Breast epithelium (tissue), 4 donors: ENCODE measurements around the gene TOMM22. TPM values are rescaled to one million over a fixed set of nuclear protein-coding genes. Genes with fewer than 3 reads are reported as not detected.
A peak's percentile ranks its signal among the peaks of the same experiment; 100 is the strongest.

Experiments
- DNase-seq, 2 donors: peaks; one replicate each; pipeline ENCODE4 v3.0.0-alpha.2; 2019; ENCODE audit warnings: low spot score in 2 of 2
- H3K27ac ChIP-seq, 2 donors: fragments of 200-600 bp; sonication (generic) in 1 of 2; one replicate each; pipeline ENCODE4 v1.5.1; 2016 to 2019; ENCODE audit warnings: mild to moderate bottlenecking in 1 of 2
- H3K27me3 ChIP-seq, 2 donors: fragments of 200-600 bp; sonication (generic) in 1 of 2; one replicate each; pipeline versions ENCODE4 v1.5.1 to v1.6.0; 2017 to 2019; ENCODE audit warnings: control low read depth in 1 of 2, mild to moderate bottlenecking in 1 of 2
- H3K36me3 ChIP-seq: fragments of 200-600 bp; one replicate; pipeline ENCODE4 v1.5.1; 2019
- H3K4me1 ChIP-seq, 2 donors: fragments of 200-600 bp; sonication (generic); one replicate each; pipeline ENCODE4 v1.5.1; 2016 to 2019; ENCODE audit warnings: control low read depth in 1 of 2
- H3K4me3 ChIP-seq, 3 donors: fragments of 200-600 bp; sonication (generic); 1 replicate in 2 of 3; 2 replicates in 1 of 3; pipeline ENCODE4 v1.5.1; 2016 to 2019; ENCODE audit warnings: mild to moderate bottlenecking in 3 of 3, moderate library complexity in 2 of 3
- H3K9me3 ChIP-seq, 2 donors: fragments of 200-600 bp; sonication (generic) in 1 of 2; one replicate each; pipeline ENCODE4 v1.5.1; 2016 to 2019; ENCODE audit warnings: control low read depth in 1 of 2
- CTCF ChIP-seq, 3 donors: fragments of 450-650 bp; IDR thresholded peaks; one replicate each; pipeline ENCODE4 v1.5.1; 2016 to 2017; ENCODE audit warnings: antibody characterized with exemption in 3 of 3, mild to moderate bottlenecking in 3 of 3, moderate library complexity in 3 of 3
- POLR2A ChIP-seq: fragments of 450-650 bp; IDR thresholded peaks from one replicate; pipeline ENCODE4 v1.6.1; 2016; ENCODE audit warnings: antibody characterized with exemption, mild to moderate bottlenecking, moderate library complexity
- POLR2AphosphoS5 ChIP-seq, 3 donors: sonication (generic); formaldehyde crosslinking; IDR thresholded peaks; one replicate each; pipeline ENCODE4 v1.6.1; 2017; ENCODE audit warnings: antibody characterized with exemption in 3 of 3
- intact Hi-C: fragments of 100-400 bp; cut with DNase I; formaldehyde crosslinking; loops from one replicate; pipeline ENCODE4 v1.15.1; 2023; ENCODE audit warnings: low total_unique reads
- total RNA-seq, 3 donors: library from RNA; depleted of rRNA; stranded (reverse); fragments of >200 nt; gene quantifications; one replicate each; pipeline ENCODE4 v1.1.0, GENCODE V29; 2016

The TOMM22 gene
- total RNA-seq, 3 donors from 2014 or later, result 30.6 to 37.3 (median 32.8) TPM

- intact Hi-C loops, result no loop called here
- Histone ChIP-seq H3K36me3 (no peaks in the 10 kb centered on the region), H3K27me3 (no peaks in the 10 kb centered on the region), H3K4me1 (peaks cover 0 to 30% of the 10 kb centered on the region in 2 donors), H3K4me3 (peak overlapping the region in 1 of 3 donors; percentile 97), H3K27ac (peak overlapping the region; percentile 62 to 91), H3K9me3 (no peaks in the 10 kb centered on the region)
- no peak for DNase-seq
- TF ChIP-seq POLR2A (no peak), CTCF (IDR thresholded peaks at IDR 0.05) (no peak), POLR2AphosphoS5 (IDR thresholded peaks at IDR 0.05) (no peak)
Measured at GRCh38 chr22:38697425-38698089, 15.8 kb downstream of the TOMM22 start.

GRCh38 chr22:38698407-38699094, 16.8 kb downstream of the TOMM22 start:
- TF ChIP-seq POLR2AphosphoS5 (IDR thresholded peaks at IDR 0.05) (no peak), POLR2A (no peak), CTCF (IDR thresholded peaks at IDR 0.05) (no peak)
- Histone ChIP-seq H3K4me3 (peak overlapping the region; percentile 74 to 97 (median 89)), H3K27ac (peak overlapping the region; percentile 91 to 99), H3K9me3 (no peaks in the 10 kb centered on the region), H3K27me3 (no peaks in the 10 kb centered on the region), H3K4me1 (peaks cover 0 to 30% of the 10 kb centered on the region in 2 donors), H3K36me3 (no peaks in the 10 kb centered on the region)
- intact Hi-C loops, result no loop called here
- no peak for DNase-seq

- peak overlapping the region; percentile 74 to 97 (median 89) for H3K4me3 ChIP-seq
- H3K27ac ChIP-seq, result peak overlapping the region; percentile 91 to 99
- TF ChIP-seq POLR2A (no peak), POLR2AphosphoS5 (IDR thresholded peaks at IDR 0.05) (no peak), CTCF (IDR thresholded peaks at IDR 0.05) (no peak)
- no peak for DNase-seq
- no peaks in the 10 kb centered on the region for H3K9me3 ChIP-seq
- no peaks in the 10 kb centered on the region for H3K36me3 ChIP-seq
- peaks cover 0 to 30% of the 10 kb centered on the region in 2 donors for H3K4me1 ChIP-seq
- intact Hi-C loops, result no loop called here
- no peaks in the 10 kb centered on the region for H3K27me3 ChIP-seq
Measured at GRCh38 chr22:38699143-38699542, 17.4 kb downstream of the TOMM22 start.

- TF ChIP-seq POLR2A (no peak), CTCF (IDR thresholded peaks at IDR 0.05) (no peak), POLR2AphosphoS5 (IDR thresholded peaks at IDR 0.05) (no peak)
- H3K36me3 ChIP-seq, result no peaks in the 10 kb centered on the region
- intact Hi-C loops, result loop anchor here (10.0 kb wide), 1 partner anchor 55 kb away; the partner anchor contains the start of gene SUN2
- H3K4me1 ChIP-seq, result peaks cover 0 to 30% of the 10 kb centered on the region in 2 donors
- no peaks in the 10 kb centered on the region for H3K27me3 ChIP-seq
- H3K9me3 ChIP-seq, result no peaks in the 10 kb centered on the region
- DNase-seq, result no peak
- H3K4me3 ChIP-seq, result peak overlapping the region; percentile 74 to 97 (median 89)
- H3K27ac ChIP-seq, result peak overlapping the region; percentile 91 to 99
Measured at GRCh38 chr22:38699784-38700183, 18.0 kb downstream of the TOMM22 start.

GRCh38 chr22:38700270-38700788, 18.6 kb downstream of the TOMM22 start:
- Histone ChIP-seq H3K4me1 (peaks cover 0 to 30% of the 10 kb centered on the region in 2 donors), H3K4me3 (peak overlapping the region; percentile 74 to 97 (median 89)), H3K9me3 (no peaks in the 10 kb centered on the region), H3K36me3 (no peaks in the 10 kb centered on the region), H3K27ac (peak overlapping the region; percentile 91 to 99), H3K27me3 (no peaks in the 10 kb centered on the region)
- peak in 1 of 2 donors; percentile 66 for DNase-seq
- intact Hi-C loops, result loop anchor here (10.0 kb wide), 1 partner anchor 54 kb away; the partner anchor contains the start of gene SUN2
- TF ChIP-seq POLR2AphosphoS5 (IDR thresholded peaks at IDR 0.05) (no peak), POLR2A (no peak), CTCF (IDR thresholded peaks at IDR 0.05) (no peak)
